ENCODE results near the gene SLC29A3. TPM values are rescaled to one million over a fixed set of nuclear protein-coding genes. Genes with fewer than 3 reads are reported as not detected.
"Not testable (repeated sequence)": the region's sequence is repeated elsewhere in the genome, so short reads cannot be mapped to it uniquely, and the experiment has no call there.

SLC29A3 gene
- total RNA-seq, 4 donors from 2014 or later = 2.5 to 6.8 (median 5.8) TPM

DNA sequence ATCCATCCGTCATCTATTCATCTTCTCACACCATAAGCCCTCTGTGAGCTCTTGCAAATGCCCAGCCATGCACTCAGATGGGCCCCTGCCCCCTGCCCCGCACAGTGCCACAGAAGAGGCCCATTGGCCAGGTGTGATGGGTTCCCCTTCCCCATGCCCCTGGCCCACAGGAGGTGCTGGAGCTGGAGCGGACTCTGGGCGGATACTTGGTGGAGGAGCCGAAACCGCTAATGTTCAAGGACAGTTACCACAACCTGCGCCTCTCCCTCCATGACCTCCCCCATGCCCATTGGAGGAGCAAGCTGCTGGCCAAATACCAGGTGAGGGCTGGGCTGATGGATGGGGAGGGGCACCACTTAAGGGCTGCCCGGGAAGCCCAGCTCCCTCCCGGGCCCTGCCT, 23.4 kb upstream of the SLC29A3 start:
- no peak for TF ChIP-seq CTCF (IDR thresholded peaks at IDR 0.05)
- no peak for ATAC-seq (ENCODE audit: low FRiP score)

DNA sequence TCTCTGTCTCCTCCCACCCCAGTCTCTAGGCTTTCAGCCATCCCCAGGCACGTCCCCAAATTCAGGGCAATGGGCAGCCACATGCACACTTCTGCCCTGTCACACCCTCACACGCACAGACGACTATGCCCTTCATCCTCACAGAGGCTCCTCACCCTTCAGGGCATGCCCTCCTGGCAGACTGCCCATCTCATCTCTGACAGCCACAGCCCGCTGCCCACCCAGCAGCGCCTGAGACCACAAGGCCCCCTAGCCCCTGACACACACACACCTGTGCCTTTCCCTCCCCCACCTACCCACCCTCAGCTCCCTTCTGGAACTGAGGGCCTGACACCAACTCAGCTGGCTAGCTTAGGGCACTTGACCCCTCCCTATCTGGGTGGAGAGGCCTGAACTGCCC, 23.0 kb upstream of the SLC29A3 start:
- DNase-seq (ENCODE audit: low spot score) (no peak), ATAC-seq (ENCODE audit: low FRiP score) (no peak)
- TF ChIP-seq CTCF (IDR thresholded peaks at IDR 0.05) = no peak

More for the DNA sequence above, 23.4 kb upstream of the SLC29A3 start:
- DNase-seq (ENCODE audit: low spot score) = no peak

- not testable (repeated sequence) for DNase-seq (ENCODE audit: low spot score)
Measured at GRCh38 chr10:71296811-71297210, 22.2 kb upstream of the SLC29A3 start.

GRCh38 chr10:71297343-71297742, 21.7 kb upstream of the SLC29A3 start:
- DNase-seq (ENCODE audit: low spot score) (no peak), ATAC-seq (ENCODE audit: low FRiP score) (no peak)
- no peak for TF ChIP-seq CTCF (IDR thresholded peaks at IDR 0.05)

More at GRCh38 chr10:71296811-71297210, 22.2 kb upstream of the SLC29A3 start:
- ATAC-seq (ENCODE audit: low FRiP score) = not testable (repeated sequence)

DNA sequence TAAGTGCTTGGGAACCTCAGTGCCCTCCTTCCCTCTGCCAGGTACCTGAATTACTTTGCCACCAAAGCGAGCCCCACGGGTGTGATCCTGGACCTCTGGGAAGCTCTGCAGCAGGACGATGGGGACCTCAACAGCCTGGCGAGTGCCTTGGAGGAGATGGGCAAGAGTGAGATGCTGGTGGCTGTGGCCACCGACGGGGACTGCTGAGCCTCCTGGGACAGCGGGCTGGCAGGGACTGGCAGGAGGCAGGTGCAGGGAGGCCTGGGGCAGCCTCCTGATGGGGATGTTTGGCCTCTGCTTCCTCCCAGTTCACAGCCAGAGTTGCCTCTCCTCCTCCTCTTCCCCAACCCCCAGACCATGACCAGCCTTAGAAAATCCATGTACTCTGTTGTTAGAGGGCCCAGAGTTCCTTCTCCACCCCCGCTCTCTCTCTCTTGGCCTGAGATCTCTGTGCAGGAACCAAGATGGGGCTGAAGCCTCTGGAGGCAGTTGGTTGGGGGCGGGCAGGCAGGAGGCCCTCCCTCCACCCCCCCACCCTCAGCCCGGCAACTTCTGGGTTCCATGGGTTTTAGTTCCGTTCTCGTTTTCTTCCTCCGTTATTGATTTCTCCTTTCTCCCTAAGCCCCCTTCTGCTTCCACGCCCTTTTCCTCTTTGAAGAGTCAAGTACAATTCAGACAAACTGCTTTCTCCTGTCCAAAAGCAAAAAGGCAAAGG, 19.8 kb upstream of the SLC29A3 start:
- DNase-seq (ENCODE audit: low spot score) (no peak), ATAC-seq (ENCODE audit: low FRiP score) (no peak)
- TF ChIP-seq CTCF (IDR thresholded peaks at IDR 0.05) = no peak

- no peak for DNase-seq (ENCODE audit: low spot score)
- no peak for ATAC-seq (ENCODE audit: low FRiP score)
- TF ChIP-seq CTCF (IDR thresholded peaks at IDR 0.05) = no peak
Measured at GRCh38 chr10:71300555-71301370, 18.3 kb upstream of the SLC29A3 start.

DNA sequence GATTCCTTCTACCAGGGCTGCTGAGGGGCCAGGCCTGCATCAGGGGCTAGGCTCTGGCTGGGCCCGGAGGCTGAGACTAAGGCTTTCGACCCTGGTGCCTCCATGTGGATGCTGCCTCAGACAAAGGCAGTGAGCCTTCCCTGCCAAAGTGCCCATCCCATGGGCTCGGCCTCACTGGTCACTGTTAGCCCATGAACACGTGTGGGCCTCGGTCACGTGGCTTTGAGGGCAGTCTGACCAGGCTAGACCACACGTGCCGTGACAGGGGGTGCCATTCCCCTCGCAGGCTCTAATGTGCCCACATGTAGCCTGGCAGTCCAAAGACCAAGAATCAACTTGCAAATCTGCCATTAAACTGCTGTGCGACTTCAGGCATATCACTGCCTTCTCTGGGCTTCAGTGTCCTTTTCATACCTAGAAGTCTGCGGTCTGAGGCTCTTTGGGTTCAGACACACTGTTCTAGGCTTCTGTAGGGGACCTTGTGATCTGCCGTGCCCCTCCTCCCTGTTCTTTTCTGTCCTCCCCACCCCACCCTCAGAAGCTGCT, 17.6 kb upstream of the SLC29A3 start:
- ATAC-seq (ENCODE audit: low FRiP score) (no peak), DNase-seq (ENCODE audit: low spot score) (no peak)
- no peak for TF ChIP-seq CTCF (IDR thresholded peaks at IDR 0.05)
